ENCODE data around the gene PLSCR5. TPM values are rescaled to one million over a fixed set of nuclear protein-coding genes. Genes with fewer than 3 reads are reported as not detected.

PLSCR5 gene
- total RNA-seq, 1 donor from 2014 or later = not detected

- H3K27ac Mint-ChIP-seq (ENCODE audit: unreplicated experiment) = no peak overlapping the region
These were observed 67.5 kb downstream of the PLSCR5 start for GRCh38 chr3:146537603-146538002.

GRCh38 chr3:146536681-146537080, 68.5 kb downstream of the PLSCR5 start:
- peaks cover 19% of the 10 kb centered on the region for H3K36me3 Mint-ChIP-seq (ENCODE audit: unreplicated experiment)
- H3K9me3 Mint-ChIP-seq (ENCODE audit: unreplicated experiment) = no peaks in the 10 kb centered on the region
- H3K27me3 Mint-ChIP-seq (ENCODE audit: unreplicated experiment) = no peaks in the 10 kb centered on the region
- DNase-seq (ENCODE audit: extremely low spot score, unreplicated experiment) = no peak
- H3K4me1 Mint-ChIP-seq (ENCODE audit: unreplicated experiment) = peaks cover 24% of the 10 kb centered on the region
- TF ChIP-seq CTCF (IDR thresholded peaks at IDR 0.05) = no peak
- no peak overlapping the region for H3K4me3 Mint-ChIP-seq (ENCODE audit: unreplicated experiment)
- H3K27ac Mint-ChIP-seq (ENCODE audit: unreplicated experiment) = no peak overlapping the region

More at GRCh38 chr3:146537603-146538002, 67.5 kb downstream of the PLSCR5 start:
- no peak for TF ChIP-seq CTCF (IDR thresholded peaks at IDR 0.05)
- peaks cover 33% of the 10 kb centered on the region for H3K4me1 Mint-ChIP-seq (ENCODE audit: unreplicated experiment)
- no peaks in the 10 kb centered on the region for H3K27me3 Mint-ChIP-seq (ENCODE audit: unreplicated experiment)
- peaks cover 13% of the 10 kb centered on the region for H3K36me3 Mint-ChIP-seq (ENCODE audit: unreplicated experiment)
- no peak for DNase-seq (ENCODE audit: extremely low spot score, unreplicated experiment)
- H3K9me3 Mint-ChIP-seq (ENCODE audit: unreplicated experiment) = no peaks in the 10 kb centered on the region
- H3K4me3 Mint-ChIP-seq (ENCODE audit: unreplicated experiment) = no peak overlapping the region

Other genes with a start within 250 kb of the PLSCR5 start
- gene PLSCR2, start 135.8 kb downstream of the PLSCR5 start, total RNA-seq = not detected in 2 replicates
- 45.0 and 48.1 TPM in 2 replicates for gene PLSCR1, start 60.7 kb downstream of the PLSCR5 start, total RNA-seq